Activated B cell treated with CpG ODN at 0.5 μM for 24 hours (primary cell): ENCODE data around the gene FLYWCH2. TPM values are rescaled to one million over a fixed set of nuclear protein-coding genes. Genes with fewer than 3 reads are reported as not detected.

Experiments
- ATAC-seq: fragments of 200-7000 bp; cut with Tn5 transposase; one replicate; pipeline ENCODE4 v1.10.0; 2021; ENCODE audit warnings: low read depth, mild to moderate bottlenecking, moderate library complexity
- CTCF ChIA-PET: fragments of 350-600 bp; sonication (Branson Sonifier 250); formaldehyde crosslinking; loops from one replicate; lab custom pipeline; 2021; ENCODE audit warnings: antibody characterized with exemption; lab: Charles Lee
- POLR2A ChIA-PET: fragments of 350-600 bp; sonication (Branson Sonifier 250); formaldehyde crosslinking; loops from one replicate; lab custom pipeline; 2021; ENCODE audit warnings: antibody characterized with exemption; lab: Charles Lee
- DNase-seq: peaks from one replicate; pipeline ENCODE4 v3.0.0; 2022
- H3K27ac Mint-ChIP-seq: one replicate; pipeline ENCODE4 v1.8.0; 2020; ENCODE audit warnings: mixed read lengths
- H3K27me3 Mint-ChIP-seq: one replicate; pipeline ENCODE4 v1.8.0; 2021; ENCODE audit warnings: mixed read lengths
- H3K36me3 Mint-ChIP-seq: one replicate; pipeline ENCODE4 v1.8.0; 2021; ENCODE audit warnings: low read depth, mixed read lengths
- H3K4me1 Mint-ChIP-seq: one replicate; pipeline ENCODE4 v1.8.0; 2021; ENCODE audit warnings: mixed read lengths
- H3K4me3 Mint-ChIP-seq: one replicate; pipeline ENCODE4 v1.8.0; 2020; ENCODE audit warnings: mild to moderate bottlenecking, mixed read lengths
- H3K9me3 Mint-ChIP-seq: one replicate; pipeline ENCODE4 v1.8.0; 2020; ENCODE audit warnings: mixed read lengths
- CTCF ChIP-seq: fragments of 200-600 bp; IDR thresholded peaks from one replicate; pipeline ENCODE4 v1.8.0; 2022; ENCODE audit warnings: antibody characterized with exemption, mild to moderate bottlenecking
- intact Hi-C: fragments of 100-400 bp; cut with micrococcal nuclease; formaldehyde crosslinking; loops from one replicate; pipeline ENCODE4 v1.15.1; 2024
- total RNA-seq: library from RNA; stranded (reverse); gene quantifications from 2 replicates; pipeline ENCODE4 v1.2.3, GENCODE V29; 2022

FLYWCH2 gene
- total RNA-seq, 1 donor from 2014 or later, result 19.4 TPM

- Mint-ChIP-seq H3K36me3 (no peaks in the 10 kb centered on the region), H3K27ac (no peak overlapping the region), H3K9me3 (no peaks in the 10 kb centered on the region), H3K4me1 (peaks cover 17% of the 10 kb centered on the region), H3K4me3 (no peak overlapping the region), H3K27me3 (no peaks in the 10 kb centered on the region)
- no peak for TF ChIP-seq CTCF
- intact Hi-C loops, result loop anchor here (2.0 kb wide), 1 partner anchor 15 kb away; the partner anchor contains the start of gene FLYWCH1
- no peak for DNase-seq
- POLR2A ChIA-PET, result no interaction called here
- CTCF ChIA-PET, result no interaction called here
- ATAC-seq, result no peak
Observed at GRCh38 chr16:2895813-2896212, 12.8 kb downstream of the FLYWCH2 start.

GRCh38 chr16:2896480-2897010, 13.5 kb downstream of the FLYWCH2 start:
- CTCF ChIA-PET, result interaction anchor here (0.8 to 1.3 kb wide), 6 partner anchors 11 to 30 kb away, joined by 3 to 8 read pairs (median 4); partner anchors contain the start of gene FLYWCH2
- peaks cover 17% of the 10 kb centered on the region for H3K4me1 Mint-ChIP-seq
- no peak for DNase-seq
- no peak for TF ChIP-seq CTCF
- no peaks in the 10 kb centered on the region for H3K27me3 Mint-ChIP-seq
- ATAC-seq, result no peak
- intact Hi-C loops, result loop anchor here (1.0 to 2.0 kb wide), 4 partner anchors 9 to 28 kb away; partner anchors contain the start of genes FLYWCH1 and FLYWCH2
- no peaks in the 10 kb centered on the region for H3K9me3 Mint-ChIP-seq
- H3K4me3 Mint-ChIP-seq, result peak overlapping the region; percentile 55
- H3K36me3 Mint-ChIP-seq, result no peaks in the 10 kb centered on the region
- H3K27ac Mint-ChIP-seq, result peak overlapping the region; percentile 69
- POLR2A ChIA-PET, result interaction anchor here (0.6 to 1.5 kb wide), 7 partner anchors 8 to 554 kb away, joined by 7 to 26 read pairs (median 10); partner anchors contain the start of genes FLYWCH1, FLYWCH2 and SRRM2

- ATAC-seq, result peak; percentile 100
- TF ChIP-seq CTCF, result no peak
- H3K27me3 Mint-ChIP-seq, result no peaks in the 10 kb centered on the region
- H3K9me3 Mint-ChIP-seq, result no peaks in the 10 kb centered on the region
- peaks cover 17% of the 10 kb centered on the region for H3K4me1 Mint-ChIP-seq
- ChIA-PET POLR2A (interaction anchor here (0.6 to 1.5 kb wide), 9 partner anchors 9 to 145 kb away, joined by 3 to 26 read pairs (median 7); partner anchors contain the start of genes FLYWCH1, FLYWCH2 and SRRM2), CTCF (interaction anchor here (0.6 to 1.3 kb wide), 7 partner anchors 9 to 30 kb away, joined by 3 to 8 read pairs (median 4); partner anchors contain the start of gene FLYWCH2)
- peak overlapping the region; percentile 55 for H3K4me3 Mint-ChIP-seq
- intact Hi-C loops, result loop anchor here (1.0 to 2.0 kb wide), 4 partner anchors 8 to 29 kb away; partner anchors contain the start of genes FLYWCH1 and FLYWCH2
- H3K27ac Mint-ChIP-seq, result peak overlapping the region; percentile 69
- H3K36me3 Mint-ChIP-seq, result no peaks in the 10 kb centered on the region
- peak; percentile 82 for DNase-seq
Observed at GRCh38 chr16:2897110-2897509, 14.1 kb downstream of the FLYWCH2 start.

- CTCF ChIA-PET, result interaction anchor here (1.1 kb wide), 1 partner anchor 12 kb away, joined by 3 read pairs; no protein-coding TSS in a partner anchor
- POLR2A ChIA-PET, result interaction anchor here (1.4 kb wide), 1 partner anchor 16 kb away, joined by 7 read pairs; the partner anchor contains the start of gene FLYWCH2
- no peak overlapping the region for H3K27ac Mint-ChIP-seq
Observed at GRCh38 chr16:2898831-2899563, 16.0 kb downstream of the FLYWCH2 start.

More at GRCh38 chr16:2898831-2899563, 16.0 kb downstream of the FLYWCH2 start:
- ATAC-seq, result no peak
- no peak overlapping the region for H3K4me3 Mint-ChIP-seq
- H3K36me3 Mint-ChIP-seq, result no peaks in the 10 kb centered on the region
- intact Hi-C loops, result no loop called here
- H3K9me3 Mint-ChIP-seq, result no peaks in the 10 kb centered on the region
- DNase-seq, result no peak
- H3K27me3 Mint-ChIP-seq, result no peaks in the 10 kb centered on the region
- H3K4me1 Mint-ChIP-seq, result peaks cover 20% of the 10 kb centered on the region
- no peak for TF ChIP-seq CTCF
